Fibroblast of lung (primary cell): ENCODE data around the gene PRPF4. TPM values are rescaled to one million over a fixed set of nuclear protein-coding genes. Genes with fewer than 3 reads are reported as not detected.

ENCODE experiments used
- DNase-seq, 2 donors: peaks; one replicate each; pipeline versions ENCODE4 v3.0.0 to v3.0.0-alpha.2; 2010; ENCODE audit warnings: low read depth in 2 of 2
- H2AFZ ChIP-seq: 2 replicates; pipeline ENCODE4 v1.5.1; 2012; ENCODE audit warnings: low read length, control low read depth, inconsistent platforms
- H3K27ac ChIP-seq: 2 replicates; pipeline ENCODE4 v1.5.1; 2011; ENCODE audit warnings: low read length, control low read depth; ENCODE audit not compliant: insufficient read depth
- H3K27me3 ChIP-seq: 2 replicates; pipeline ENCODE4 v1.5.1; 2011; ENCODE audit warnings: mild to moderate bottlenecking, low read length; ENCODE audit not compliant: control insufficient read depth, insufficient read depth
- H3K36me3 ChIP-seq: 2 replicates; pipeline ENCODE4 v1.5.1; 2011; ENCODE audit warnings: low read length; ENCODE audit not compliant: control insufficient read depth, insufficient read depth
- H3K4me1 ChIP-seq: 2 replicates; pipeline ENCODE4 v1.5.1; 2011; ENCODE audit warnings: low read length; ENCODE audit not compliant: control insufficient read depth, insufficient read depth; ENCODE audit errors: extremely low read depth
- H3K4me2 ChIP-seq: 2 replicates; pipeline ENCODE4 v1.5.1; 2011; ENCODE audit warnings: low read length, control low read depth; ENCODE audit not compliant: insufficient read depth; ENCODE audit errors: extremely low read depth
- H3K4me3 ChIP-seq, 4 experiments: fragments of 200-600 bp in 1 of 4; sonication (generic) in 1 of 4; replicated peaks in 1 of 4; 2 replicates each; pipeline ENCODE4 v1.5.1; 2011 to 2016; ENCODE audit warnings: low read length in 4 of 4, low read depth in 3 of 4, mild to moderate bottlenecking in 3 of 4, control low read depth in 2 of 4, inconsistent platforms in 1 of 4, mixed read lengths in 1 of 4; ENCODE audit not compliant: insufficient read depth in 1 of 4; ENCODE audit errors: control extremely low read depth in 1 of 4
- H3K79me2 ChIP-seq: 2 replicates; pipeline ENCODE4 v1.5.1; 2012; ENCODE audit warnings: mild to moderate bottlenecking, low read length, inconsistent platforms; ENCODE audit not compliant: control insufficient read depth, insufficient read depth
- H3K9ac ChIP-seq: 2 replicates; pipeline ENCODE4 v1.5.1; 2011; ENCODE audit warnings: mild to moderate bottlenecking, low read length, control low read depth; ENCODE audit not compliant: insufficient read depth
- H3K9me3 ChIP-seq: 2 replicates; pipeline ENCODE4 v1.5.1; 2012; ENCODE audit warnings: low read depth, low read length; ENCODE audit not compliant: control insufficient read depth, insufficient read depth
- H4K20me1 ChIP-seq: 2 replicates; pipeline ENCODE4 v1.5.1; 2011; ENCODE audit warnings: low read length; ENCODE audit not compliant: control insufficient read depth, insufficient read depth; ENCODE audit errors: extremely low read depth
- EZH2 ChIP-seq: IDR thresholded peaks from 2 replicates; pipeline ENCODE4 v1.5.1; 2012; ENCODE audit warnings: low read length, control low read depth, mild to moderate bottlenecking; ENCODE audit errors: missing control alignments
- polyA plus RNA-seq, 2 donors: library from polyadenylated mRNA; depleted of rRNA in 1 of 2; stranded (reverse) in 1 of 2; unstranded in 1 of 2; fragments of >200 nt; gene quantifications; 2 replicates each; pipeline ENCODE4 v1.2.1, GENCODE V29; 2011 to 2012; ENCODE audit warnings: missing spikeins in 1 of 2
- total RNA-seq: library from RNA; depleted of rRNA; stranded (reverse); fragments of >200 nt; gene quantifications from 2 replicates; pipeline ENCODE4 v1.2.1, GENCODE V29; 2014
- TF ChIP-seq, protein P1 (sequence below), 2 donors: IDR thresholded peaks in 1 of 2; conservative IDR thresholded peaks in 1 of 2; 1 replicate in 1 of 2; 2 replicates in 1 of 2; pipeline ENCODE4 v1.5.1; 2011 to 2012; ENCODE audit warnings: low read length in 2 of 2, control low read depth in 1 of 2, inconsistent platforms in 1 of 2, low read depth in 1 of 2, mild to moderate bottlenecking in 1 of 2

Gene PRPF4
- total and polyA plus RNA-seq, 2 donors (not counting 1 experiment from before 2014, with no cell fraction given), result 19.5 to 25.1 TPM

DNA sequence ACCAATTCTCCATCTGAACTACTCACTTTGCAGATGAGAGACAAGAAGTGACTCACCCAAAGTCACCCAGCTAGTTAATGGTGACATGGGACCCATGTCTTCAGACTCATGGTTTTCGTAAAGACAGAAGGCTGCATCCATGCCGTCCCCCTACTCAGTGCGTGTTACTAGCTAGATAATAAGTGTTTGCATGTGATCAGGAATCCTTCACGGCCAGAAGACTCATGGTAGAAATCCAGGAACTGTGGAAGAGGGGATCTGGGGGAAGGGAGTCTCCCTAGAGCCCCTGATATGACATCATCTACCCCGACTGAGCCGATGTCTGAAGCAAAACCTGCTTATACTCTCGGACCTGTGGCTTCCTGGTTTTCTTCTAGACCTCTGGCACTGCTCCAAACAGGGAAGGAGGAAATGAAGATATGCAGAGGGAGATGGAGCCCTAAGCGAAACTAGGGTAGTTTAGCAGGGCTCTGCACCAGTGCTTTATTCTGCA lies 24.4 kb downstream of the PRPF4 start:
- H2AFZ ChIP-seq, result no peak overlapping the region
- no peaks in the 10 kb centered on the region for H3K36me3 ChIP-seq
- H3K9me3 ChIP-seq, result no peaks in the 10 kb centered on the region
- no peak overlapping the region for H3K4me3 ChIP-seq
- H3K4me1 ChIP-seq, result no peaks in the 10 kb centered on the region
- TF ChIP-seq EZH2, result no peak
- TF ChIP-seq, protein P1, sequence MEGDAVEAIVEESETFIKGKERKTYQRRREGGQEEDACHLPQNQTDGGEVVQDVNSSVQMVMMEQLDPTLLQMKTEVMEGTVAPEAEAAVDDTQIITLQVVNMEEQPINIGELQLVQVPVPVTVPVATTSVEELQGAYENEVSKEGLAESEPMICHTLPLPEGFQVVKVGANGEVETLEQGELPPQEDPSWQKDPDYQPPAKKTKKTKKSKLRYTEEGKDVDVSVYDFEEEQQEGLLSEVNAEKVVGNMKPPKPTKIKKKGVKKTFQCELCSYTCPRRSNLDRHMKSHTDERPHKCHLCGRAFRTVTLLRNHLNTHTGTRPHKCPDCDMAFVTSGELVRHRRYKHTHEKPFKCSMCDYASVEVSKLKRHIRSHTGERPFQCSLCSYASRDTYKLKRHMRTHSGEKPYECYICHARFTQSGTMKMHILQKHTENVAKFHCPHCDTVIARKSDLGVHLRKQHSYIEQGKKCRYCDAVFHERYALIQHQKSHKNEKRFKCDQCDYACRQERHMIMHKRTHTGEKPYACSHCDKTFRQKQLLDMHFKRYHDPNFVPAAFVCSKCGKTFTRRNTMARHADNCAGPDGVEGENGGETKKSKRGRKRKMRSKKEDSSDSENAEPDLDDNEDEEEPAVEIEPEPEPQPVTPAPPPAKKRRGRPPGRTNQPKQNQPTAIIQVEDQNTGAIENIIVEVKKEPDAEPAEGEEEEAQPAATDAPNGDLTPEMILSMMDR (conservative IDR thresholded peaks at IDR 0.05 in 1 of 2, IDR thresholded peaks at IDR 0.05 in 1 of 2; ENCODE audit: low read depth in 1 of 2, low read length in 2 of 2), result no peak
- no peaks in the 10 kb centered on the region for H3K79me2 ChIP-seq
- no peak overlapping the region for H3K4me2 ChIP-seq
- H3K27me3 ChIP-seq, result peaks cover 3% of the 10 kb centered on the region
- H3K27ac ChIP-seq, result no peak overlapping the region
- H4K20me1 ChIP-seq, result no peaks in the 10 kb centered on the region
- DNase-seq, result no peak
- no peak overlapping the region for H3K9ac ChIP-seq

GRCh38 chr9:113301548-113301947 lies 26.1 kb downstream of the PRPF4 start:
- no peak overlapping the region for H2AFZ ChIP-seq
- no peaks in the 10 kb centered on the region for H3K79me2 ChIP-seq
- no peak overlapping the region for H3K27ac ChIP-seq
- no peaks in the 10 kb centered on the region for H3K9me3 ChIP-seq
- no peak overlapping the region for H3K4me2 ChIP-seq
- H3K27me3 ChIP-seq, result peaks cover 3% of the 10 kb centered on the region
- no peak overlapping the region for H3K4me3 ChIP-seq
- H3K9ac ChIP-seq, result no peak overlapping the region
- TF ChIP-seq, protein P1 (conservative IDR thresholded peaks at IDR 0.05 in 1 of 2, IDR thresholded peaks at IDR 0.05 in 1 of 2; ENCODE audit: low read depth in 1 of 2, low read length in 2 of 2), result no peak
- TF ChIP-seq EZH2, result no peak
- no peaks in the 10 kb centered on the region for H3K4me1 ChIP-seq
- H3K36me3 ChIP-seq, result no peaks in the 10 kb centered on the region
- no peaks in the 10 kb centered on the region for H4K20me1 ChIP-seq
- no peak for DNase-seq

DNA sequence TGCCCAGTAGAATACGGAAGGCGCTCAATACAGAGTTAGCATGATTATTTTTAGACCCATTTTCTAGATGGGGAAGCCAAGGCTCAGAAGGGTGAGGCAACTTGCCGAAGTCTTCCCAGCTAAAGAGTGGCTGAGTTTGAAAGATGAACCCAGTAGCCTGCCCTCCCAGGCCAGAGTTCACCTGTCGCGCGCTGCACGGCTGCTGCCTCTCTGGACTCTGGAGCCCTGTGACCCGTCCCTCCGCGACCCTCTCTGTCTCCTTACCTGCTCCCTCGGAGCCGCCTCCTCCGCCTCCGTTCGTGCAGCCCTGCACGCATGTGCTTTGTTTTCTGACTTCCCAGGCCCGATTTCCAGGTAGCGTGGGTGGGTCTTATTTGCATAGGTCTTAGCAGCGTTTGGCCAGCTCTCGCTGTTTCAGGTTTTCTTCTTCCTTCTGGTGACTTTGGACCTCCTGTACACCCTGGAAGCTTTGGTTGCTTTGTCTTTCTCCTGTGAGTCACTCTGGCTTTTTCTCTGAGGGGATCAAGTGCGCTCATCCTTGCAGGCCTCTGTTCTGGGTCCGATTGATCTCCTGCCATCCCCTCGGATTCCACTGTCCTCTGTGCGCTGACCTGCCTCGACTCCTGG lies 27.4 kb downstream of the PRPF4 start, which contains the start of gene RNF183:
TSS of gene RNF183 (minus strand) at position 585 of the 627 bp plus-strand sequence. CDS start 5,192 bp downstream, outside the sequence.
- no peak for DNase-seq
- peaks cover 3% of the 10 kb centered on the region for H3K27me3 ChIP-seq
- no peak within 1 kb of the TSS for H3K4me2 ChIP-seq
- H3K27ac ChIP-seq, result no peak within 1 kb of the TSS
- H3K4me1 ChIP-seq, result no peaks in the 10 kb centered on the region
- H3K4me3 ChIP-seq, result no peak within 1 kb of the TSS
- H3K36me3 ChIP-seq, result no peaks in the 10 kb centered on the region
- H3K79me2 ChIP-seq, result no peaks in the 10 kb centered on the region
- no peaks in the 10 kb centered on the region for H3K9me3 ChIP-seq
- no peaks in the 10 kb centered on the region for H4K20me1 ChIP-seq
- no peak within 1 kb of the TSS for H3K9ac ChIP-seq
- TF ChIP-seq EZH2, result no peak
- TF ChIP-seq, protein P1 (conservative IDR thresholded peaks at IDR 0.05 in 1 of 2, IDR thresholded peaks at IDR 0.05 in 1 of 2; ENCODE audit: low read depth in 1 of 2, low read length in 2 of 2), result no peak
- no peak within 1 kb of the TSS for H2AFZ ChIP-seq
